ENCODE data around the gene VIPAS39.

DNA sequence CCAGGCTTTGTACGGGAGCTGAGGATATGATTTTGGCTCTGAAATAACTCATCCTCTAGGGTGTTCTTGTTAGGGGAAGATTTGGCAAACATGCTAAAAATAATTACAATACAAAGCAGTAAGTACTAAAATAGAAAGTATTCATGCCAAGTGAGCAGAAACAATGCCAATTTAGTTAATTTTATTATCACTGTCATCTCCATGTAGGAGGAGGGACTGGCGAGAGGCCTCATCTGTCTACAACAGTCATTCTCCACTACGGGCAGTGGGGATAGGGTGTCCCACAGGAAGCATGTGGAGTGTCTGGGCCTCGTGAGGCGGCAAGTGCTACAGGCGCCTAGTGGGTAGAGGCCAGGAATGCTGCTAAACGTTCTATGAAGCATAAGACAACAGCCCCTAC is 37.9 kb upstream of the VIPAS39 start:
- no peak for TF ChIP-seq HOXA7 (CRISPR knock-in tag; IDR thresholded peaks at IDR 0.05; ENCODE audit: borderline replicate concordance)
- no peak for TF ChIP-seq ZNF10 (tag by site-specific recombination; IDR thresholded peaks at IDR 0.05)
- TF ChIP-seq, protein P1, sequence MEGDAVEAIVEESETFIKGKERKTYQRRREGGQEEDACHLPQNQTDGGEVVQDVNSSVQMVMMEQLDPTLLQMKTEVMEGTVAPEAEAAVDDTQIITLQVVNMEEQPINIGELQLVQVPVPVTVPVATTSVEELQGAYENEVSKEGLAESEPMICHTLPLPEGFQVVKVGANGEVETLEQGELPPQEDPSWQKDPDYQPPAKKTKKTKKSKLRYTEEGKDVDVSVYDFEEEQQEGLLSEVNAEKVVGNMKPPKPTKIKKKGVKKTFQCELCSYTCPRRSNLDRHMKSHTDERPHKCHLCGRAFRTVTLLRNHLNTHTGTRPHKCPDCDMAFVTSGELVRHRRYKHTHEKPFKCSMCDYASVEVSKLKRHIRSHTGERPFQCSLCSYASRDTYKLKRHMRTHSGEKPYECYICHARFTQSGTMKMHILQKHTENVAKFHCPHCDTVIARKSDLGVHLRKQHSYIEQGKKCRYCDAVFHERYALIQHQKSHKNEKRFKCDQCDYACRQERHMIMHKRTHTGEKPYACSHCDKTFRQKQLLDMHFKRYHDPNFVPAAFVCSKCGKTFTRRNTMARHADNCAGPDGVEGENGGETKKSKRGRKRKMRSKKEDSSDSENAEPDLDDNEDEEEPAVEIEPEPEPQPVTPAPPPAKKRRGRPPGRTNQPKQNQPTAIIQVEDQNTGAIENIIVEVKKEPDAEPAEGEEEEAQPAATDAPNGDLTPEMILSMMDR (tag by site-specific recombination; IDR thresholded peaks at IDR 0.05) = no peak
- TF ChIP-seq EGR2 (tag by site-specific recombination; IDR thresholded peaks at IDR 0.05; ENCODE audit: low read depth) = no peak
- no peak for TF ChIP-seq ZNF202 (tag by site-specific recombination; IDR thresholded peaks at IDR 0.05; ENCODE audit: borderline replicate concordance)
- no peak for TF ChIP-seq YY1 (tag by site-specific recombination; IDR thresholded peaks at IDR 0.05)
- TF ChIP-seq, protein P2, sequence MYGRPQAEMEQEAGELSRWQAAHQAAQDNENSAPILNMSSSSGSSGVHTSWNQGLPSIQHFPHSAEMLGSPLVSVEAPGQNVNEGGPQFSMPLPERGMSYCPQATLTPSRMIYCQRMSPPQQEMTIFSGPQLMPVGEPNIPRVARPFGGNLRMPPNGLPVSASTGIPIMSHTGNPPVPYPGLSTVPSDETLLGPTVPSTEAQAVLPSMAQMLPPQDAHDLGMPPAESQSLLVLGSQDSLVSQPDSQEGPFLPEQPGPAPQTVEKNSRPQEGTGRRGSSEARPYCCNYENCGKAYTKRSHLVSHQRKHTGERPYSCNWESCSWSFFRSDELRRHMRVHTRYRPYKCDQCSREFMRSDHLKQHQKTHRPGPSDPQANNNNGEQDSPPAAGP (tag by site-specific recombination; IDR thresholded peaks at IDR 0.05) = no peak

Measured in HEK293 (cell line).